NB4 (cell line): ENCODE results near the gene EN2.

Experiments used
- CTCF ChIP-seq: IDR thresholded peaks from one replicate; pipeline ENCODE4 v1.5.1; 2012; ENCODE audit warnings: low read depth, low read length
- MAX ChIP-seq: IDR thresholded peaks from 2 replicates; pipeline ENCODE4 v1.6.1; 2011; ENCODE audit warnings: low read depth, low read length
- MYC ChIP-seq: IDR thresholded peaks from 2 replicates; pipeline ENCODE4 v1.6.1; 2011; ENCODE audit warnings: low read depth, low read length
- POLR2A ChIP-seq: IDR thresholded peaks from 2 replicates; pipeline ENCODE4 v1.6.1; 2011; ENCODE audit warnings: mild to moderate bottlenecking; ENCODE audit not compliant: insufficient read length; ENCODE audit errors: extremely low read depth

GRCh38 chr7:155448632-155449007 lies 9.3 kb upstream of the EN2 start:
- TF ChIP-seq CTCF, result no peak
- no peak for TF ChIP-seq POLR2A
- no peak for TF ChIP-seq MAX
- TF ChIP-seq MYC, result no peak
